Measurements from ENCODE around the gene NUDCD3.

The NUDCD3 gene

GRCh38 chr7:44396496-44396895 is 94.0 kb downstream of the NUDCD3 start:
- no peaks in the 10 kb centered on the region for H3K4me1 ChIP-seq (ENCODE audit: insufficient read depth, low read length)
- H3K9me3 ChIP-seq (ENCODE audit: insufficient read depth, low read depth, low read length) = no peaks in the 10 kb centered on the region
- H3K4me3 ChIP-seq (ENCODE audit: low read length) = no peak overlapping the region
- no peaks in the 10 kb centered on the region for H3K27me3 ChIP-seq (ENCODE audit: insufficient read depth, low read length)
- peaks cover 17% of the 10 kb centered on the region for H3K36me3 ChIP-seq (ENCODE audit: insufficient read depth, low read length)
- WGBS = 91% methylated on average over 3 of the region's 3 CpGs
- H3K27ac ChIP-seq (ENCODE audit: low read depth, low read length) = no peak overlapping the region
- H3K9ac ChIP-seq (ENCODE audit: low read depth, low read length) = no peak overlapping the region

DNA sequence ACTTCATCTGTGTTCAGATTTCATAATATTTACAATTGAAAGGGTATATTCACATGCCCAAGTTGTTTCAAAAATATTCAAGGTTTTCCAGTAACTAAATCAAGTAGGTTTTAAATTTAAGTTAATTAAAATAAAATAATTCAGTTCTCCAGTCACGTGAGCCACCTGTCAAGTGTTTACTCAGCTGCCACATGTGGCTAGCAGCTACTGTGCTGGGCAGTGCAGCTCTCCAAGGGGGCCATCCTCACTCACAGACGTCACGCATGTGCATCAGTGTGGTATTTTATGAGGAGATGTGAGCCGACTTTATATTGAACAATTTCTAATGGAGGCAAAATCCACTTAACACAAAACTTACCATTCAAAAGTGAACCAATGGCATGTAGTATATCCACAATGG is 95.4 kb downstream of the NUDCD3 start:
- Histone ChIP-seq H3K4me3 (ENCODE audit: low read length) (no peak overlapping the region), H3K9me3 (ENCODE audit: insufficient read depth, low read depth, low read length) (no peaks in the 10 kb centered on the region), H3K27me3 (ENCODE audit: insufficient read depth, low read length) (no peaks in the 10 kb centered on the region), H3K27ac (ENCODE audit: low read depth, low read length) (no peak overlapping the region), H3K4me1 (ENCODE audit: insufficient read depth, low read length) (no peaks in the 10 kb centered on the region), H3K9ac (ENCODE audit: low read depth, low read length) (no peak overlapping the region), H3K36me3 (ENCODE audit: insufficient read depth, low read length) (peaks cover 29% of the 10 kb centered on the region)
- 95% methylated on average over 4 of the region's 4 CpGs for WGBS

- WGBS = 97% methylated on average over 2 of the region's 2 CpGs
- H3K36me3 ChIP-seq (ENCODE audit: insufficient read depth, low read length) = peaks cover 33% of the 10 kb centered on the region
- no peak overlapping the region for H3K4me3 ChIP-seq (ENCODE audit: low read length)
- no peaks in the 10 kb centered on the region for H3K9me3 ChIP-seq (ENCODE audit: insufficient read depth, low read depth, low read length)
- no peak overlapping the region for H3K9ac ChIP-seq (ENCODE audit: low read depth, low read length)
- H3K27me3 ChIP-seq (ENCODE audit: insufficient read depth, low read length) = no peaks in the 10 kb centered on the region
- H3K27ac ChIP-seq (ENCODE audit: low read depth, low read length) = no peak overlapping the region
- H3K4me1 ChIP-seq (ENCODE audit: insufficient read depth, low read length) = no peaks in the 10 kb centered on the region
These were observed 95.8 kb downstream of the NUDCD3 start for GRCh38 chr7:44394636-44395035.

DNA sequence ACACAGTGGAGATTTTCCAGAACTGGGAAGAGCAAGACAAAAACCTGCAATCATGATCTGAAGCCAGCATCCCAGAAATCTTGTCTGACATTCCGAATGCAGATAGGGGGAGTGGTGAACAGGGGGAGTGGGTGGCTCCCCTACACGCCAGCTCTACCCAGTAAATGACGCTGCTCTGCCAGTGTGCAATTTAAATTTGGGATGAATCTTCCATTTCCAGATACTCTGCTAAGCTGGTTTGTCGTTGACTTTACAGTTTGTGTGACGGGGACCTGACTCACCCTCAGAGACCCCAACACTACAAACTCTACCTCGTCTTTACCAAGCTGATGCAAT is 96.4 kb downstream of the NUDCD3 start:
- no peaks in the 10 kb centered on the region for H3K9me3 ChIP-seq (ENCODE audit: insufficient read depth, low read depth, low read length)
- H3K9ac ChIP-seq (ENCODE audit: low read depth, low read length) = no peak overlapping the region
- H3K4me1 ChIP-seq (ENCODE audit: insufficient read depth, low read length) = no peaks in the 10 kb centered on the region
- H3K4me3 ChIP-seq (ENCODE audit: low read length) = no peak overlapping the region
- WGBS = 93% methylated on average over 6 of the region's 6 CpGs
- H3K27ac ChIP-seq (ENCODE audit: low read depth, low read length) = no peak overlapping the region
- no peaks in the 10 kb centered on the region for H3K27me3 ChIP-seq (ENCODE audit: insufficient read depth, low read length)
- H3K36me3 ChIP-seq (ENCODE audit: insufficient read depth, low read length) = peaks cover 36% of the 10 kb centered on the region

GRCh38 chr7:44393238-44394111 is 97.0 kb downstream of the NUDCD3 start:
- Histone ChIP-seq H3K27ac (ENCODE audit: low read depth, low read length) (no peak overlapping the region), H3K9me3 (ENCODE audit: insufficient read depth, low read depth, low read length) (no peaks in the 10 kb centered on the region), H3K4me3 (ENCODE audit: low read length) (no peak overlapping the region), H3K4me1 (ENCODE audit: insufficient read depth, low read length) (no peaks in the 10 kb centered on the region), H3K9ac (ENCODE audit: low read depth, low read length) (no peak overlapping the region), H3K36me3 (ENCODE audit: insufficient read depth, low read length) (peaks cover 38% of the 10 kb centered on the region), H3K27me3 (ENCODE audit: insufficient read depth, low read length) (no peaks in the 10 kb centered on the region)
- 89% methylated on average over 7 of the region's 7 CpGs for WGBS

- Histone ChIP-seq H3K4me3 (ENCODE audit: low read length) (no peak overlapping the region), H3K27ac (ENCODE audit: low read depth, low read length) (no peak overlapping the region), H3K27me3 (ENCODE audit: insufficient read depth, low read length) (no peaks in the 10 kb centered on the region), H3K9ac (ENCODE audit: low read depth, low read length) (no peak overlapping the region), H3K36me3 (ENCODE audit: insufficient read depth, low read length) (peaks cover 39% of the 10 kb centered on the region), H3K9me3 (ENCODE audit: insufficient read depth, low read depth, low read length) (no peaks in the 10 kb centered on the region), H3K4me1 (ENCODE audit: insufficient read depth, low read length) (no peaks in the 10 kb centered on the region)
These were observed 97.8 kb downstream of the NUDCD3 start for GRCh38 chr7:44392618-44393010.

GRCh38 chr7:44391746-44392617 is 98.5 kb downstream of the NUDCD3 start:
- no peaks in the 10 kb centered on the region for H3K27me3 ChIP-seq (ENCODE audit: insufficient read depth, low read length)
- H3K27ac ChIP-seq (ENCODE audit: low read depth, low read length) = no peak overlapping the region
- H3K36me3 ChIP-seq (ENCODE audit: insufficient read depth, low read length) = peaks cover 40% of the 10 kb centered on the region
- H3K4me3 ChIP-seq (ENCODE audit: low read length) = no peak overlapping the region
- no peaks in the 10 kb centered on the region for H3K9me3 ChIP-seq (ENCODE audit: insufficient read depth, low read depth, low read length)
- WGBS = 98% methylated on average over 11 of the region's 11 CpGs
- no peak overlapping the region for H3K9ac ChIP-seq (ENCODE audit: low read depth, low read length)
- no peaks in the 10 kb centered on the region for H3K4me1 ChIP-seq (ENCODE audit: insufficient read depth, low read length)

DNA sequence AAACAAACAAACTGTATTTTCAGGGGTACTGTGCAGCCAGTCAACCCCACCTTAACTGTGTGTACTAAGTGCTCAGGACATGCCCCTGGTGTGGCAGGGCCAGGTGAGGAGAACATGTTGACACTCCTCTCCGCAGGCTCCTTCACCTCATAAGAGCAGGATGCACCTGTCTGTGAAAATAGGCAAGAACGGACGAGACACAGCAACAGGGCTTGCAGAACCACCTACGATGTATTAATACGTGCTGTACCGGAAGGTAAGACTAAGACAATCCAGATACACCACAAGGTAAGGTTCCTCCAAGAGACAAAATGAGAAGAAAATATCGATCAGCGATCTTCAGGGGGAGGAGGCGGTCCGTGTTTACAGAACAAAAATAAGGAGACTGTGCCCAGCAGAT is 99.3 kb downstream of the NUDCD3 start:
- no peaks in the 10 kb centered on the region for H3K27me3 ChIP-seq (ENCODE audit: insufficient read depth, low read length)
- 97% methylated on average over 10 of the region's 10 CpGs for WGBS
- no peak overlapping the region for H3K4me3 ChIP-seq (ENCODE audit: low read length)
- no peaks in the 10 kb centered on the region for H3K4me1 ChIP-seq (ENCODE audit: insufficient read depth, low read length)
- peaks cover 47% of the 10 kb centered on the region for H3K36me3 ChIP-seq (ENCODE audit: insufficient read depth, low read length)
- H3K9ac ChIP-seq (ENCODE audit: low read depth, low read length) = no peak overlapping the region
- H3K27ac ChIP-seq (ENCODE audit: low read depth, low read length) = no peak overlapping the region
- H3K9me3 ChIP-seq (ENCODE audit: insufficient read depth, low read depth, low read length) = no peaks in the 10 kb centered on the region

DNA sequence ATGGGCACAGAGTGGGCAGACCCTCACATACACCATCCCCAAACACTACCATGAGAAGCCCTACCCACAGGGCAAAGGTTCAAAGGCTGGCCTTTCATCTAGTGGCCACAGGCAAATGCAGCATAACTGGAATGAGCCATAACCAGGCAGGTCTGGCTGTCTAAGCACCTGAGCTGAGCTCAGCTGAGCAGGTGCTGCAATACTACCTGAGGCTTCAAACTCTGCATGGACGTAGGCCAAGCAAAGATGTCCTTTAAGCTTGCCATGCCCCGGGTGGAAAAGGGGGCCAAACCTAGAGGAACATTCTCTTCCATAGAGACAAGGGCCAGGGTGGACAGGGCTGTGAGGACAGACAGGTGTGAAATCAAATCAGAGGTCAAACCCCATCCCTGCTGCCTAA is 99.8 kb downstream of the NUDCD3 start:
- Histone ChIP-seq H3K9ac (ENCODE audit: low read depth, low read length) (no peak overlapping the region), H3K36me3 (ENCODE audit: insufficient read depth, low read length) (peaks cover 52% of the 10 kb centered on the region), H3K27me3 (ENCODE audit: insufficient read depth, low read length) (no peaks in the 10 kb centered on the region), H3K27ac (ENCODE audit: low read depth, low read length) (no peak overlapping the region), H3K9me3 (ENCODE audit: insufficient read depth, low read depth, low read length) (no peaks in the 10 kb centered on the region), H3K4me1 (ENCODE audit: insufficient read depth, low read length) (no peaks in the 10 kb centered on the region), H3K4me3 (ENCODE audit: low read length) (no peak overlapping the region)
- WGBS = 97% methylated on average over 2 of the region's 2 CpGs

DNA sequence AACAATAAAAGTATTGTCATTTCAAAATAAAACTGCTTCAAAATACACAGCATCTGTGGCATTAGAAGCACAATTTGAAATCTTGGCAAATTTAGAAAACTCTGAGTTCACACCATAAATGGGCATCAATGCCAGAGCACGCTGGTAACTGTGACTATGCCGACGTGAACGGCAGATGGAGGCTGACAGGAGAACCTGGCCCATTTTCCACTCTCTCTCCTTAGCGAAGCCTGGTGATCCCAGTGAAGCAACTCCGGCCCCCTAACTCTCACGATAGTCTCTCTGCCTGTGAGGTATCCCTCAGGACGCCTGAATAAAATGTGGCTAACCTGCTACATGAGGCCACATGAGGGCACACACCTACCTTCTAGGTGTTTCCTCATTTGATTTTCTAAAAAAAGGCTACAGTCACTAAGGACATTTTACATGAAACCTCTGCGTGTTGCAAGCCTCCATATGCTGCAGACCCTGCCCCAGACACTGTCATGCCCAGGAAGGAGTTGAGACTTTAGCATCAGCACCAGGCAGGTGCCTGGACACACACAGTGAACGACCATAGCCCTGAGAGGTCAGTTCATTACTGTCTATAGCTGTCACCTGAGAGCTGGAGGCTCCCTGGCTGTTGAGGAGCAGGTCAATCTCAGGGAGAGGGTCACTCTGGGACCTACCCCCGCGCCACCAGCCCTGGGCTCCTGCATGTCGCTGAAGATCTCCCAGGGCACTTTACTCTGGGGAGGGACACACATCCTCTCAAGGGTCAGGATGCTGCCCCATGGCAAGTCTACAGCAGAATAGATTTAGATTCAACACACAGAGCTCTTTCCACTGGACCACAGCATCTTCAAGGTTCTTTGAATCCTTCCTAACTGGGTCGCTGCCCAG is 102.1 kb downstream of the NUDCD3 start:
- 94% methylated on average over 14 of the region's 14 CpGs for WGBS
- Histone ChIP-seq H3K27ac (ENCODE audit: low read depth, low read length) (no peak overlapping the region), H3K9me3 (ENCODE audit: insufficient read depth, low read depth, low read length) (no peaks in the 10 kb centered on the region), H3K36me3 (ENCODE audit: insufficient read depth, low read length) (peaks cover 71% of the 10 kb centered on the region), H3K4me3 (ENCODE audit: low read length) (no peak overlapping the region), H3K4me1 (ENCODE audit: insufficient read depth, low read length) (no peaks in the 10 kb centered on the region), H3K27me3 (ENCODE audit: insufficient read depth, low read length) (no peaks in the 10 kb centered on the region), H3K9ac (ENCODE audit: low read depth, low read length) (no peak overlapping the region)

DNA sequence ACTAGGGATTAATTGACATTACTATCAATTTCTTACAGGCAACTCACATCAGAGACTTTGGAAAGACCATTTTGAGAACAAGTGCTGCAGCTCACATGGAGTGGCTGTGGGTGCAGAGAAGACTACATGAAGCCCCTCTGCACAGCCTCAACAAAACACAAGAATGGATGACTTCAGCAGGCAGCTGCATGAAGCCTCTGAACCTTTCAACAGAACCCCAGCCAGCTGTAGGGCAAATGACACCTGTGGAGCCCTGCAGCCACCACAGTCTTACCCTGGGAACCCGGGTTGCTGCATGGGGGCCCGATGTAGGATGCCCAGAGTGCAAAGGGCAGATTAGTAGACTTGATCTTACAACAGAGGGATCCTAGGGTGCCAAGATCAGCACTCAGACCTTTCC is 103.1 kb downstream of the NUDCD3 start:
- peaks cover 73% of the 10 kb centered on the region for H3K36me3 ChIP-seq (ENCODE audit: insufficient read depth, low read length)
- no peak overlapping the region for H3K4me3 ChIP-seq (ENCODE audit: low read length)
- no peak overlapping the region for H3K27ac ChIP-seq (ENCODE audit: low read depth, low read length)
- no peaks in the 10 kb centered on the region for H3K9me3 ChIP-seq (ENCODE audit: insufficient read depth, low read depth, low read length)
- no peaks in the 10 kb centered on the region for H3K4me1 ChIP-seq (ENCODE audit: insufficient read depth, low read length)
- 98% methylated on average over 2 of the region's 2 CpGs for WGBS
- no peak overlapping the region for H3K9ac ChIP-seq (ENCODE audit: low read depth, low read length)
- H3K27me3 ChIP-seq (ENCODE audit: insufficient read depth, low read length) = no peaks in the 10 kb centered on the region

Data from HUES64 (cell line).